Measurements from ENCODE around the gene YWHAG.

YWHAG gene

DNA sequence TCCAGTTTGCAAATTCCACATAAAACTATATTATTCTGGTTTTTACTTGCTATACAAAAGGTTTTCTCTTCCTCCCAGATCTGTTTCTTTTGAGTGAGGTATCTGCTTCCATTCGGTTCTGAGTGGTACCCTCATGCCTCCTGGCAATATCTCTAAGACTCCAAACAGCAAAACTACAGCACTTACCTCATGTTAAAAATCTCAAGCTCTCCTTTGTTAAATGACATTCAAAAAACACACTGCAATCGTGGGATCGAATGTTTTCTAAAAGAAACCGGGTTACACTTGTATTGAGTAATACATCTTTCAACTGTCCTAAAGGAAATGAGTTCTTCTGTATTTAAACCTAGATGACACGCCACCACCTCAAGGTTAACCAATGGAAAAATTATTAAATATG, 11.1 kb downstream of the YWHAG start:
- 0 out of 2 replicates have a peak, but pooled peaks cover 4% of the 10 kb centered on the region for H3F3A ChIP-seq (ENCODE audit: low read depth)
- H2AFZ ChIP-seq (ENCODE audit: low read length): no peak overlapping the region
- no peaks in the 10 kb centered on the region for H3K9me3 ChIP-seq (ENCODE audit: insufficient read depth, low read depth, low read length)
- H3K4me3 ChIP-seq (ENCODE audit: low read length, poor library complexity, severe bottlenecking): no peak overlapping the region
- H3K9ac ChIP-seq (ENCODE audit: low read depth, low read length, poor library complexity, severe bottlenecking): no peak overlapping the region
- peaks cover 78% of the 10 kb centered on the region for H3K36me3 ChIP-seq (ENCODE audit: insufficient read depth, low read length)
- peaks cover 86% of the 10 kb centered on the region for H4K20me1 ChIP-seq (ENCODE audit: insufficient read depth, low read length, poor library complexity, severe bottlenecking)
- H3K4me2 ChIP-seq (ENCODE audit: low read depth, low read length, poor library complexity, severe bottlenecking): no peak overlapping the region
- H3K27me3 ChIP-seq (ENCODE audit: insufficient read depth, low read length, poor library complexity, severe bottlenecking): no peaks in the 10 kb centered on the region
- peaks cover 19% of the 10 kb centered on the region for H3K4me1 ChIP-seq (ENCODE audit: insufficient read depth, low read length, poor library complexity, severe bottlenecking)
- H3K9me2 ChIP-seq (replicated peaks; ENCODE audit: low read depth, low read length): no peaks in the 10 kb centered on the region
- TF ChIP-seq EZH2phosphoT487 (IDR thresholded peaks at IDR 0.05; ENCODE audit: borderline replicate concordance): no peak
- TF ChIP-seq CTCF (conservative IDR thresholded peaks at IDR 0.05; ENCODE audit: low read length): no peak
- peaks cover 99% of the 10 kb centered on the region for H3K79me2 ChIP-seq (ENCODE audit: insufficient read depth, low read length)

- peaks cover 87% of the 10 kb centered on the region for H4K20me1 ChIP-seq (ENCODE audit: insufficient read depth, low read length, poor library complexity, severe bottlenecking)
Measured at GRCh38 chr7:76346778-76347177, 12.0 kb downstream of the YWHAG start.

GRCh38 chr7:76346097-76346496, 12.7 kb downstream of the YWHAG start:
- no peaks in the 10 kb centered on the region for H3K9me2 ChIP-seq (replicated peaks; ENCODE audit: low read depth, low read length)
- H3F3A ChIP-seq (ENCODE audit: low read depth): 0 out of 2 replicates have a peak, but pooled peaks cover 4% of the 10 kb centered on the region
- TF ChIP-seq CTCF (conservative IDR thresholded peaks at IDR 0.05; ENCODE audit: low read length): no peak
- no peak for TF ChIP-seq EZH2phosphoT487 (IDR thresholded peaks at IDR 0.05; ENCODE audit: borderline replicate concordance)
- peaks cover 99% of the 10 kb centered on the region for H3K79me2 ChIP-seq (ENCODE audit: insufficient read depth, low read length)
- no peak overlapping the region for H3K4me3 ChIP-seq (ENCODE audit: low read length, poor library complexity, severe bottlenecking)
- peak overlapping the region; percentile 16 for H3K4me2 ChIP-seq (ENCODE audit: low read depth, low read length, poor library complexity, severe bottlenecking)
- no peaks in the 10 kb centered on the region for H3K27me3 ChIP-seq (ENCODE audit: insufficient read depth, low read length, poor library complexity, severe bottlenecking)
- peaks cover 87% of the 10 kb centered on the region for H4K20me1 ChIP-seq (ENCODE audit: insufficient read depth, low read length, poor library complexity, severe bottlenecking)
- peaks cover 88% of the 10 kb centered on the region for H3K36me3 ChIP-seq (ENCODE audit: insufficient read depth, low read length)
- no peak overlapping the region for H2AFZ ChIP-seq (ENCODE audit: low read length)
- H3K4me1 ChIP-seq (ENCODE audit: insufficient read depth, low read length, poor library complexity, severe bottlenecking): peaks cover 13% of the 10 kb centered on the region
- no peak overlapping the region for H3K9ac ChIP-seq (ENCODE audit: low read depth, low read length, poor library complexity, severe bottlenecking)
- no peaks in the 10 kb centered on the region for H3K9me3 ChIP-seq (ENCODE audit: insufficient read depth, low read depth, low read length)

More at GRCh38 chr7:76346778-76347177, 12.0 kb downstream of the YWHAG start:
- Histone ChIP-seq H3F3A (ENCODE audit: low read depth) (0 out of 2 replicates have a peak, but pooled peaks cover 4% of the 10 kb centered on the region), H3K4me2 (ENCODE audit: low read depth, low read length, poor library complexity, severe bottlenecking) (peak overlapping the region; percentile 16), H3K4me1 (ENCODE audit: insufficient read depth, low read length, poor library complexity, severe bottlenecking) (peaks cover 19% of the 10 kb centered on the region), H3K4me3 (ENCODE audit: low read length, poor library complexity, severe bottlenecking) (no peak overlapping the region), H3K9ac (ENCODE audit: low read depth, low read length, poor library complexity, severe bottlenecking) (no peak overlapping the region), H3K9me2 (replicated peaks; ENCODE audit: low read depth, low read length) (no peaks in the 10 kb centered on the region), H3K9me3 (ENCODE audit: insufficient read depth, low read depth, low read length) (no peaks in the 10 kb centered on the region), H3K36me3 (ENCODE audit: insufficient read depth, low read length) (peaks cover 84% of the 10 kb centered on the region), H3K27me3 (ENCODE audit: insufficient read depth, low read length, poor library complexity, severe bottlenecking) (no peaks in the 10 kb centered on the region), H3K79me2 (ENCODE audit: insufficient read depth, low read length) (peaks cover 99% of the 10 kb centered on the region), H2AFZ (ENCODE audit: low read length) (no peak overlapping the region)
- TF ChIP-seq CTCF (conservative IDR thresholded peaks at IDR 0.05; ENCODE audit: low read length) (no peak), EZH2phosphoT487 (IDR thresholded peaks at IDR 0.05; ENCODE audit: borderline replicate concordance) (no peak)
